Erythroblast (primary cell): ENCODE measurements around the gene IPPK.
A peak's percentile ranks its signal among the peaks of the same experiment; 100 is the strongest.

Experiments used
- DNase-seq, 2 experiments: peaks; one replicate each; lab custom pipeline; 2025; lab: John Stamatoyannopoulos, UW
- GATA1 ChIP-seq: IDR thresholded peaks from 2 replicates; pipeline ENCODE4 v1.6.1; 2011; ENCODE audit warnings: low read depth, mild to moderate bottlenecking, control low read depth, low read length, moderate library complexity
- POLR2A ChIP-seq: IDR thresholded peaks from 2 replicates; pipeline ENCODE4 v1.6.1; 2011; ENCODE audit warnings: mild to moderate bottlenecking, low read length

IPPK gene, protein sequence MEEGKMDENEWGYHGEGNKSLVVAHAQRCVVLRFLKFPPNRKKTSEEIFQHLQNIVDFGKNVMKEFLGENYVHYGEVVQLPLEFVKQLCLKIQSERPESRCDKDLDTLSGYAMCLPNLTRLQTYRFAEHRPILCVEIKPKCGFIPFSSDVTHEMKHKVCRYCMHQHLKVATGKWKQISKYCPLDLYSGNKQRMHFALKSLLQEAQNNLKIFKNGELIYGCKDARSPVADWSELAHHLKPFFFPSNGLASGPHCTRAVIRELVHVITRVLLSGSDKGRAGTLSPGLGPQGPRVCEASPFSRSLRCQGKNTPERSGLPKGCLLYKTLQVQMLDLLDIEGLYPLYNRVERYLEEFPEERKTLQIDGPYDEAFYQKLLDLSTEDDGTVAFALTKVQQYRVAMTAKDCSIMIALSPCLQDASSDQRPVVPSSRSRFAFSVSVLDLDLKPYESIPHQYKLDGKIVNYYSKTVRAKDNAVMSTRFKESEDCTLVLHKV

DNA sequence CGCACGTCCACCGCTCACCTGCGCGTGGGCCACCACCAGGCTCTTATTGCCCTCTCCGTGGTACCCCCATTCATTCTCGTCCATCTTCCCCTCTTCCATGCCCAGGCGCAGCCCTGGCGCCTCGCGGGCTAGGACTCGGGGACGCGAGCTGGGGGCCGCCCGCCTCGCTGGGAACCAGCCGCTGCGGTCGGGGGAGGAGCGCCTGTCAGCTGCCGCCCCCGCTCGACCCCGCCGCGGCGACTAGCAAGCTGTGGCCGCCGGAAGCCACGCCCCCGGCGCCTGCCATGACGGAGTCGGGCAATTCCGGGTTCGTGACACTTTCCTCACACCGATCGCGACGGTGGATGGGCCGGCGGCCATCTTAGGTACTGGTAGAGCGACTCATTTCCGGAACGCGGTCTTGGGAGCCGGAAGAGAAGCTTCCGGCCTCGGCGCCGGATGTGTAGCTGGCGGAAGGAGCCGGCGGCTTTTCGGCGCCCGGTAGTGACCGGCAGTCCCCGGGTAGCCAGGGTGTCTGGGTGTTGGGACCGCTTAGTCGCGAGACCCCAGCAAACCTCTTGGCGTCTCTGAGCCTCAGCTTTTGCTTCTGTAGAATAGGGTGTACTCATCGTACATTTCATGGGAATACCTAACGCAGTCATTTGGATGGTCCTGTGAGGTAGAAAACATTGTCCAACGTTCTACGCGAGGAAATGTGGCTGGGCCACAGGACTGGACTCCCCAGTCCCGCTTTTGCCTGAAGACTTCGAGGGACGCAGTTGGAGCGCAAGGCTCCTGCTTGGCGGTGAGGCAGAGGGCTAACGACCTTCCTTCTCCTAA lies at the start of gene IPPK:
TSS of gene IPPK (minus strand) at position 242 of the 819 bp plus-strand sequence. CDS start at position 99, 143 bp downstream.
- TF ChIP-seq GATA1 (no peak), POLR2A (peak; percentile 97)
- DNase-seq, result peak; percentile 98 to 99

DNA sequence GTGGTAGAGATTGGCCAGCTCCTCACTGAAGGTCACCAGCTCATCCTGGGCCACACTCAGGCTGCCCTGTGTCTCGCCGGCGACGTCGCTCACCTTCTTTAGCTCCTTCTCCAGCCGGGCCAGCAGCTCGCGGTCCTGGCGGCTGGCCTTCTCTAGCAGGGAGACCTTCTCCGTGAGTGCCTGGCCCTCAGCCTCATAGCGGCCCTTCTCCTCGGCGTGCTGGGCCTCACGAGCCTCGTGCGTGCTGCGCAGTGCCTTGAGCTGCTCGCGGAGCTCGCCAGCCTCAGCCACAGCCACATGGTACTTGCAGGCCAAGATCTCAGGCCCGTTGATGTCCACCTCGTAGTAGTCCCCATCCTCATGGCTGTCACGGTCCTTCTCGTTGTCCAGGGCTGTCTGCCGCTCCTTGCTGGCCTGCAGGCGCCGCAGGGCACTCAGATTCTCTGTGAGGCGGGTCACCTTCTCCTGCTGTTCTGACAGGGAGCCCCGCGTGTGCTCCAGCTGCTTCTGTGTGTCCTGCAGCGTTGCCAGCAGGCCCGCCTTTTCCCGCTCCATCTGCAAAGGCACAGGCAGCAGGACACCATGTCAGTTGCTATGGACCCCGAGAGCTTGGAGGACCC lies 49.2 kb upstream of the IPPK start:
- TF ChIP-seq GATA1 (no peak), POLR2A (no peak)
- DNase-seq, result no peak

DNA sequence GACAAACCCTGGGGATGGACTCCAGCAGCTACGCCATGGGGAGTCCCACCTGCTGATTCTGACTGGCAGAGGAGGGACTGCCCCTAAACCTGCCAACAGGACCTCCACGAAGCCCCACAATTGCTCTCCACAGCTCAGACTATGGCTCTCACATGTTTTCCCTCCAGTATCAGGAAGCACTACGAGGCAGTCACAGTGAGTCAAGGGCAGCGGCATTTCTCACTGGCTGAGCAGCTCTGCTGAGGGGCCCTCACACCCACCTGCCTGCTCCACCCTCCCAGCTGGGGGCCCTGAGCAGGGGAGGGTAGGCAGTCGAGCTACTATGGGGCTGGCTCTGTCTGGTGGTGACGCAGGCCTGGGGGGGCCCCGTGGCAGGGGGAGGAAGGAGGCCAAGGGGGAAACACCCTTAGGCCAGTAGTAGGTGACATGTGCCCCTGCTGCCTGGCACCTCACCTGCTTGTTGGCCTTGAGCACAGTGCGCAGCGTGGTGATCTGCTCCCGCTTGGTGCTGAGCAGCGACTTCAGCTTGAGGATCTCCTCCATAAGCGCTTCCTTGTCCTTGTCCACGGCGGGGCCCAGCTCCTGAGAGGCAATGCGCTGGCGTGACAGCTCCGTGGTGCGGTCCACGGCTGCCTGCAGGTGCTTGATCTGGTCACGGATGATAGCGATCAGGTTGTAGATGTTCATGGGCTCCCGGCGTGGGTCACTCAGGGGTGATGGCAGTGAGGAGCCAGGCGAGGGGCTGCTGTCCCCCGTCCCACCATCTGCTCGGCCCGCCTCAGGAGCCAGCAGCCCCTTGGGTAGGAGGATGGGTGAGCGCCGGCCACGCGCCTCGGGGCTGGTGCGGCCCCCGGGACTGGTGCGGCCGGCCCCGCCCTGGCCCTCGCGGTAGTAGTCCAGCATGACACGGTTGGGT lies 48.4 kb upstream of the IPPK start:
- TF ChIP-seq GATA1 (no peak), POLR2A (no peak)
- DNase-seq, result no peak

DNA sequence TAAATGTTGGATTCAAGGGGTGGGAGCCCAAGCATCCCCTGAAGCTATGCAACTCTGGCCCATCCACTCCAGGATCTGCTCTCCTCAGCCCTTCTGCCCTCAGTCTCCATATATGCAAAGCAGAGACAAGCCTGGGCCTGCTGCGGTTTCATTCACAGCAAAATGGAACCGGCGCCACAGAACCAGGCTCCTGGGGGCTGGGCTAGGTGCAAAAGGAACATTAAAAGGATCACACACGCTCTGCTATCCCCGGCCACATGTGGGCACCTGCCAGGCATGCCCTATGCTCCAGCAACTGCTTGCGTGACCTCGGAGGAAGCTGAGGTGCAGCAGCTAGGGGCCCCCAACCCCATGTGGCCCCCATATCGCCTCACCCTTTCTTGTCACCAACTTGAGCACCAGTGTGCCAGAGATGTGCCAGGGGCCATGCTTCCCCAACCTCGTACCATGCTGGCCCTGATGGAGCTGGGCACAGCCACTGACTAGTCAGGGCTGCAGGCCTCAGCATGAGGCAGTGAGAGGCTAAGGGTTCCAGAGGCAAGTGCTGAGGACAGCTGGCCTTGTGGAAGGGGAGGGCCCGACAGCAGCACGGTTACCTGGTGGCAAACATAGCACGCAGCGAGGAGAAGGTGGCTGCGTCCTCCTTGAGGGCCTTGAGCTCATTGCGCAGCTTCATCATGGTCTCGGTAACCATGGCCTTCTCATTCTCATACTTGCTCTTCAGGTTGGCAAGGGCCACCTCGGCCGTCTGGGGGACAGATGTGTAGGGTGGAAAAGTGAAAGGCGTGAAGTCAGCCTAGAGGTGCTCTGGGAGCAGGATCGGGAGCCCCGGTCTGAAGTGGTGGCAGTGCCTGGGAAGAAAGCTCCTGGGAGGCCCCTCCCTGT lies 47.5 kb upstream of the IPPK start:
- no peak for DNase-seq
- TF ChIP-seq GATA1 (no peak), POLR2A (no peak)

DNA sequence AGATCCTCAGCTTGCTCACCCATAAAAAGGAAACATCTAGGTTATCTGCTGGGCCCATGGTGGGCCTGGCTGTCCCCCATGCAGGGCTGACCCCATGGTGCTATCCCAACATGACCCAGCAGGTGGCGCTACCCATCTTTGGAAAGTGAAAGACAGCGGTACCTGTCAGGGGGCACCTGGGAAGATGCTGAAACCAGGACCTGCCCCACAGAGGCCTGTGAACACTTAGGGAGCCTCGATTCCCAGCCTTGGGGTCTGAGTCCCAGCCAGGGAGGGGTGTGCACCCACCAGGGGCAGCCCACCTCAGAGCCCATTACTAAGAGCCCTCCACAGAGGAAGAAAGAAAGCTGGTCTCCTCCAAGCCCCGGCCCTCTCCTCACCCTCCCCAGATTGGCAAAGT lies 46.6 kb upstream of the IPPK start:
- DNase-seq, result peak; percentile 58 to 78

DNA sequence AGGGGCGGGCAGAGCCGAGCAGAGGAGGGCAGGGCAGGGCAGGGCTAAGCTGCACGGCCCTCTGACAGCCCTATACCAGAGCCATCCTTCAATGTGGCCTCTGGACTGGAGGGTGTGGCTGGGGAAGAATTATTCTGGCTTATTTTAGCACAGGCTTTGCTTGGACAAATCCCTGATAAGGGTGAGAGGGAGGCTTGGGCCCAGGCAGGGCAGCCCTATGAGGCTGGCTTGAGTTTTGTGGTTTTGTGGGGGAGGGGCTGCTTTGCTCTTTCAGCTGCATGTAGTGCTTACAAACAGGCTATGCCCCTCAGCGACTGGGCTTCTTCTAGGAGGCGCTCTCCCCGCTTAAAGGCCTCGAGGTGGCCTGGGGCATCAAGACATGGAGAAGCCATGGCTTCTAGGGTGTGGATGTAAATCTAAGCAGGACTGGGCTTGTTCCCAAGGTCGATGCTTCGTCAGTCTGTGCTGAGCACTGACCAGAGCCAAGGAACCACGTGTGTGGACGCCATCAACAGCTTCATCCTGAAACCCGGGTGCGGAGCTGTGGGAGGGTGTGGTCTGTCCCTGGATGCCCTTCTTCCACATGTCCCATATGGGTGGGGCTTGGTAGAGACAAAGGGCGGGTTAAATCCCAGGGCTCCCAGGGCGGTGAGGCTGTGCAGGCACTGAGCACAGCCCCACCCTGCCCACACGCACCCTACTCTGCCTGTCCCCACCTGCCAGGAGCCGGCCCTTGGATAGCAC lies 45.7 kb upstream of the IPPK start:
- TF ChIP-seq POLR2A (no peak), GATA1 (no peak)

More for the DNA sequence above, 46.6 kb upstream of the IPPK start:
- no peak for TF ChIP-seq POLR2A
- TF ChIP-seq GATA1, result no peak

DNA sequence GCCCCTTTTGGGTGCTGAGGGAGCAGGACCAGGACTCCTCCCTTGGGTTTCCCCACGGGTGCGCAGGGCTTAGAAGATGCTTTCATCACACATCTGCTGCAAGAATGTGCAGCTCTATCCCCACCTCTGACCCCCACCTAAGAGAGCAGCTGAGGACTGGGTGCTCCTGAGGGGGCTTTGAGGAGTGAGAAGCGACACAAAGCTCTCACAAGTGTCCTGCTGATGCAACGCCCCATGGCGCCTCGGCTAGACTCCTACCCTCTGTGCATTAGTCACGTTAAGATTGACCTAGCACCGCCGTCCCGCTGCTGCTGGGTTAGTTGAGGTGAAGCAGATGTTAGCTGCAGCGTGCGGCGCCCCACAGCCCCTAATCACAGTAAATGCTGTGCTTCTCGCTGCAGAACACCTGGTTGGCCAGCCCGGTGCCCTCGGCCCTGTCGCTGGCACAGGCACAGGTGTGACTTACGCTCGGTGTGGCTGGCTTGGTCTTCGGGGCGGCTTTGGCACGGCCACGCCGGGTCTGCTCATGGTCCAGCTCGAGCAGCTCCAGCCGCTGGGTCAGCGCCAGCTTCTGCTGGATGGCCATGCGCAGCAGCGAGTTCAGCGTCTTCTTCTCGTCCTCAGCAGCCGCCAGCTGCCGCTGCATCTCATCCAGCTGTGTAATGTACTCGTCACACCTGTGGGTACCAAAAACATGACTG lies 45.0 kb upstream of the IPPK start:
- DNase-seq, result no peak
- TF ChIP-seq GATA1, result no peak

More for the DNA sequence above, 45.7 kb upstream of the IPPK start:
- no peak for DNase-seq

DNA sequence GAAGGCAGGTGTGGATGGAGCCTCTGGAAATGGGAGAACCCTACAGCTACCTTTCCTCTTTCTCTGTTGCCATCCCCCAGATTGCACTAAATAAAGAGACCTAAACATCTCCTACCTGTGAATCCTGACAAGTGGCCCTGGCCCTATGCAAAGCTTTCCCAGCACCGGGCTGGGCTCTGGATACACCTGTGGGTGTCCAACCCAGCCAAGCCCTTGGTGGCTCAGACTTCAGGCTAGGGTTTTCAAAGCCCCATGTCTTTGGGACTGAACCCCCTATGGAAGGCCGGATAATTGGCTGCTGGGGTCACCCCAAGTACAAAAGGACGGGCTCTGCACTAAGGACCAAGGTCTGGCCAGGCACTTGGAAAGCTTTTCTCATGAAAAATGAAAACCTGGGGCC lies 44.1 kb upstream of the IPPK start:
- TF ChIP-seq GATA1, result no peak
- DNase-seq, result no peak

DNA sequence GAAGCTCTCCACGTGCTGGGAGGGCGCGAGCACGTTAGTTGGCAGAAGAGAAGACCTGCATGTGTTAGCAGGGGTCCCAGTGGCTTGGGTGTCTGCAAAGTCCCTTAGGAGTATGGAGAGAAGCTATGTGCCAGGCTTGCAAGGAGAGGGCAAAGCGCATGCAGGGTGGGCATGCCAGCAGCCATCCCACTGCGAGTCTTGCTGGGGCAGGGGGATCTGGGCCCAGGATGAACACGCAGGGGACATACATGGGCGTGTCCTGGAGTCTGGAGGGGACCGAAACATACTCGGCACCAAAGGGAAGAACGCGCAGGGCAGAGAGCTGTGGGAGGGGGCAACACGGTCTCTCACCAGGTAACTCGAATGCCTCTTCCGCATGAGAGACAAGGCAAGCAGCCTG lies 43.6 kb upstream of the IPPK start:
- TF ChIP-seq POLR2A (no peak), GATA1 (no peak)
- DNase-seq, result no peak

DNA sequence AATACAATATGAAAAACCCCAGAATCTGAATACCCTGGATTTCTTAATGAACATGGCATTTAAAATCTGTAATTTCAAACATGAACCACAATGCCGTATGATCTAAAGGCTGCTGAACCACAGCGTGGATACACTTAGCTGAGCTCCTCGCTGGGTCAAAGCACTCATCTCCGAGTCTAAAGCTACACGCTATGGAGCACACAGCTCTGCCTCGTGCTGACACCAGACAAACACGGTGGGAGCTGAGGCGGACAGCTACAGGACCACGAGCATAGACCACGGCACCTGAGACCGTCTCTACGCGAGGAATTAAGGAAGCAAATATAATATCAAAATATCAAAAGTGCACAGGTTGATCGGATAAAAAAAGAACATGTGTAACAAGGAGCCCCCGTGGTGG lies 42.8 kb upstream of the IPPK start:
- TF ChIP-seq POLR2A, result no peak
- no peak for TF ChIP-seq GATA1
- DNase-seq, result no peak

DNA sequence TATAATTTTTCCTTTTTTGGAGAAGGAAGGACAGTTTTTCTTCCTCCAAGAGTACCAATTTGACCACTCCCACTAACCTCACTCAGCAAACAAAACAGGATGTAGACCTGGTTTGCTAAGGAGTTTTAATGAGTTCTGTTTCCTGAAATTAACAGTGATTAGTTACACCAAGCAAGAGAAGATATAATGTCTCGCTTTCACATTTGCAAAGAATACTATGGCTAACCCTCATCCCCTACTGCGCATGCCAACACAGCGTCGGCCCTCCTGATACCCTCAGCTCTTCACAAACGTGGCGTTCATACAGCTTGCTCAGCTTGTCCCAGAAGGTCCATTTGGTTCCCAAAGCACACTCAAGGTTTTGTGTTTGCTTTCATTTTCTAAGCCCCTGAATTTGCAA lies 41.9 kb upstream of the IPPK start:
- no peak for DNase-seq
- no peak for TF ChIP-seq GATA1
- TF ChIP-seq POLR2A, result no peak

DNA sequence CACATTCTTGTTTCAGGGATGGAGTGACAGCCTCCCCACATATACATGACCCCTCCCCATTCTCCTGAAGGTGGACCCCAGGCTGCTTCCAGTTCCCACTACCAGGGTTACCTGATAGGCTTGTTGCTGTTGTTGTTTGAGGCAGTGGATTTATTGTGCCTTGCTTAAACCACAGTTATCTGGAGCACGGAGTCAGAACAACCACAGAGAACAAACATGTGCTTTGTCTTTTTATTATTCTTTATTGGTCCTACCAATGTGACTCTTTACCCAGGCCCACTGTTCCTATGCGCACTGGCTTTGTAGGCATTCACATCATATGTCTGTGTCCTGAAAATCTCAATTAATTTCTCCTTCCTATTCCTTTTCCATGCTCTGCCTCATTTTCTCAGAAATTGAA lies 41.2 kb upstream of the IPPK start:
- no peak for DNase-seq
- TF ChIP-seq GATA1 (no peak), POLR2A (no peak)
